C4-2B (cell line): ENCODE measurements around the gene TMEM272.

ENCODE experiments used
- H3K27ac ChIP-seq: fragments of 450-650 bp; 2 replicates; pipeline ENCODE4 v1.5.1; 2017
- CTCF ChIP-seq: fragments of 450-650 bp; conservative IDR thresholded peaks from 2 replicates; pipeline ENCODE4 v1.5.1; 2017; ENCODE audit warnings: mild to moderate bottlenecking
- ZFX ChIP-seq: fragments of 450-650 bp; IDR thresholded peaks from 2 replicates; pipeline ENCODE4 v1.6.1; 2017

TMEM272 gene

GRCh38 chr13:51823863-51824262 is 21.1 kb downstream of the TMEM272 start:
- H3K27ac ChIP-seq, result no peak overlapping the region
- TF ChIP-seq ZFX, result no peak
- no peak for TF ChIP-seq CTCF

DNA sequence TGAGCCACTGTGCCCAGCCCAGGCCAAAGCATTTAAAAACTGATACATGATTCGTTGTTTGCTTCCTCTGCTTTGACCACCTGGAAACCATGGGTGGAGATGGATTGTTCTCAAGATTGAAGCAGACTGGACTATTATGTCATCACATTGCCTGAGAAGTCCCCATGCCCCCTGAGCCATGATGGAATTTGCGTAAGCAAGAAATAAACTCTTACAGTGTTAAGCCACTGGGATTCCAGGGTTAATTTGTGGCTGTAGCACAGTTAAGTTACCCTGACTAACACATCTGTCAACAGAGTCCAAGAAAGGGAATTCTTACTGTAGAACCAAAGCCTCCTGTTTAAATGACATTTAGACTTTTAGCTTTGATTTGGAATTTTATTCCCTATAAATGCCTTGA is 21.6 kb downstream of the TMEM272 start:
- TF ChIP-seq ZFX (no peak), CTCF (no peak)
- H3K27ac ChIP-seq, result no peak overlapping the region

DNA sequence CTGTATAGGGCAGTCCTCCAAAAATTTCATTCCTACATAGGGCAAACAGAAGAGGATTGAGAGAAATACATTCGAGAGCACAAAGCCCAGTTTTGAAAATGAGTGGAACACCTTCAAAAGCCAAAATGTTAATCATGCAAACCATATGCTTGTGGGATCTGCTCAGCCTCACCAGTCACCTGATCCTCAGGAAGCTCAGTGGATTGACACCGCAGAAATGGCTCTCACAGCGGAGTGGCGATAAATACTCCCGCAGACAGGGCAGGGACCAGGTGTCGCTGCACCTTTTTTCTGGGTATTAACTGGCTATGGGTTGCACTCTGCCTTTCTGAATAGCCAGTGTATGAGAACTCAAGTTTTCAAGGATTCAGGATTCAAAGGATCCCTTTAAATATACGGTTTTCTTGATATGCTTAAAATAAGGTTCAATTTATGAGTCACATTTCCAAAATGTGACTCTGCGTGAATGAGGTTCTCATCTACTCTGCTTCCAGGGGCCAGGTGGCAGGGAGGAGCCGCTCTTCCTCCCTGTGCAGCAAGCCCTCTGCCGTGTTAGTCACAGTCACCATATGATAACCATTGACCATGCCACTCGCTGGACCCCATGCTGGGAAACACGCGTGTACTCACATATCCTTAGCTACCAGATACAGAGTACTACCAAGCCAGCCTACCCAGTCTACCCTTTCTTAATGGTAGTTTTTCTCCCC is 22.7 kb downstream of the TMEM272 start:
- TF ChIP-seq CTCF (no peak), ZFX (no peak)
- H3K27ac ChIP-seq, result no peak overlapping the region

DNA sequence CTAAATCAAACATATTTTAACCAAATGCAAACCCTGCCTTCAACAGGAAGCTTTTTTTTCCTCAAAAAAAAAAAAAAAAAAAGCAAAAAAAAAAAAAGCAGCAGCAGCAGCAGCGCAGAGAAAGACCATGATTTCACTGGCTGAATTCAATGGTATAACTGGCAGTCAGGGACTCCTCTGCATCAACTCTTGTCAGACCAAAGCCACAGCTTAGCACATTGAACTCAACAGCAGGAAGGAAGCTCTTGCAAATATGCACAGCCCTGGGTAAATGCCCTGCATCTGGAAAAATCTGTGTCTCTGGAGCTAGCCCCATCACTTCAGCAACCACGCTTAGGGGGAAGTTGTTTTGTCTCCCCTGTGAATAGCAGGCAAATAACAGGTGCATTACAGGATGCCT is 23.4 kb downstream of the TMEM272 start:
- no peak overlapping the region for H3K27ac ChIP-seq
- TF ChIP-seq CTCF, result no peak
- TF ChIP-seq ZFX, result no peak

GRCh38 chr13:51820016-51820597 is 24.9 kb downstream of the TMEM272 start:
- no peak overlapping the region for H3K27ac ChIP-seq
- TF ChIP-seq CTCF (no peak), ZFX (no peak)

- H3K27ac ChIP-seq, result no peak overlapping the region
- TF ChIP-seq ZFX, result no peak
- no peak for TF ChIP-seq CTCF
Observed at GRCh38 chr13:51819544-51819943, 25.4 kb downstream of the TMEM272 start.

DNA sequence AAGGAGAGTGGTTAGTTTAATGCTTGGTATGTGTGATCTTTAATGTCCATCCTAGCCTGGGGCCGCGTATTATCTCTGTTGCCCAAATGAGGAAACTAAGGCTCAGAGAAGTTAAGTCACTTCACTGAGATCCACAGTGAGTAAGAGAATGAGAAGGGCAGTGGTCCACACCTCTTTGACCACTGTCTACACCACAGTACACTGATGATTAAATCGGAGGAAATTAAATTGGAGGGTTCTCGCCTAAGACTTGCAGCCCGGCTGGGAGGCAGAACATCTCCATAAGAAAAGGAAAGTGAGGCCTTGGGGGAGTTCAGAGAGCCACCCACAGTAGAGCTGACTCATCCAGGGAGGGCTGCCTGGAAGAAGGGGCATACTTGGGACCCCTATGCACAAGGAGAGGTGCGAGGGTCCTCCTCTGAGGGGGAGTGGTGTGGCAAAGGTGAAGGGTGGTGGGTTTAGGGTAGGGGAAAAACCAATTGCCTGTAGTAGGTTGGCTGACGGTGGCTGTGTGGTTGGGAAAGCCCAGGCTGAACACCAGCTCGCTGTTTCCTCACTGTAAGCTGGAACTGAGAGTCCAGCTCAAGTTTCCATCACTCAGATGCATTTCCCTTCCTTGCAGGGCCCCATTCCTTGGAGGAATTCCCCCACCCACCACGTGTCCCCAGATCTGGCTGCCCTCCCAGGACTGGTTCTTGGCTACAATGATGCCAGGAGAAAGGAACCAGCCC is 26.0 kb downstream of the TMEM272 start:
- TF ChIP-seq ZFX (no peak), CTCF (no peak)
- no peak overlapping the region for H3K27ac ChIP-seq
